C4-2B (cell line): ENCODE data around the gene BRINP2.

Source experiments
- H3K27ac ChIP-seq: fragments of 450-650 bp; 2 replicates; pipeline ENCODE4 v1.5.1; 2017
- CTCF ChIP-seq: fragments of 450-650 bp; conservative IDR thresholded peaks from 2 replicates; pipeline ENCODE4 v1.5.1; 2017; ENCODE audit warnings: mild to moderate bottlenecking
- ZFX ChIP-seq: fragments of 450-650 bp; IDR thresholded peaks from 2 replicates; pipeline ENCODE4 v1.6.1; 2017

Gene BRINP2

GRCh38 chr1:177132141-177132540 lies 38.6 kb upstream of the BRINP2 start:
- TF ChIP-seq CTCF (no peak), ZFX (no peak)
- H3K27ac ChIP-seq, result no peak overlapping the region

- H3K27ac ChIP-seq, result no peak overlapping the region
- TF ChIP-seq ZFX (no peak), CTCF (no peak)
These were observed 36.7 kb upstream of the BRINP2 start for GRCh38 chr1:177133977-177134538.

- no peak overlapping the region for H3K27ac ChIP-seq
These were observed 35.5 kb upstream of the BRINP2 start for GRCh38 chr1:177135250-177135649.

GRCh38 chr1:177137814-177138213 lies 32.9 kb upstream of the BRINP2 start:
- TF ChIP-seq CTCF (peak; percentile 9; the same call in 1 of the 2 replicates), ZFX (no peak)
- H3K27ac ChIP-seq, result no peak overlapping the region

More at GRCh38 chr1:177135250-177135649, 35.5 kb upstream of the BRINP2 start:
- TF ChIP-seq ZFX, result no peak
- no peak for TF ChIP-seq CTCF

- H3K27ac ChIP-seq, result no peak overlapping the region
- no peak for TF ChIP-seq ZFX
- no peak for TF ChIP-seq CTCF
These were observed 32.4 kb upstream of the BRINP2 start for GRCh38 chr1:177138347-177138746.

GRCh38 chr1:177142010-177142409 lies 28.7 kb upstream of the BRINP2 start:
- no peak for TF ChIP-seq CTCF
- no peak for TF ChIP-seq ZFX
- H3K27ac ChIP-seq, result no peak overlapping the region

GRCh38 chr1:177142791-177143271 lies 27.9 kb upstream of the BRINP2 start:
- TF ChIP-seq ZFX (no peak), CTCF (no peak)
- H3K27ac ChIP-seq, result no peak overlapping the region
